NCI-H2196 (cell line): ENCODE measurements around the gene CUTA.

ENCODE experiments used
- DNase-seq: peaks from one replicate; lab custom pipeline; 2025; ENCODE audit not compliant: unreplicated experiment; lab: John Stamatoyannopoulos, UW

The CUTA gene

GRCh38 chr6:33417903-33418689 is at the start of gene CUTA:
Gene CUTA (minus strand): TSS chr6:33418107. CDS start chr6:33418000, 107 bp downstream.
- peak; percentile 99 for DNase-seq

DNA sequence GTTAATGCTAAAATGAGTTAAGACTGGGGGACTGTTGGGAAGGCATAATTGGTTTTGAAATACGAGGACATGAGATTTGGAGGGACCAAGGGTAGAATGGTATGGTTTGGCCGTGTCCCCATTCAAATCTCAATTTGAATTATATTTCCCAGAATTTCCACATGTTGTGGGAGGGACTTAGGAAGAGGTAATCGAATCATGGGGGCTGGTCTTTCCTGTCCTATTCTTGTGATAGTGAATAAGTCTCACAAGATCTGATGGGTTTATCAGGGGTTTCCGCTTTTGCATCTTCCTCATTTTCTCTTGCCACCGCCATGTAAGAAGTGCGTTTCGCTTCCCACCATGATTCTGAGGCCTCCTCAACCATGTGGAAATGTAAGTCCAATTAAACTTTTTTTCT is 49.2 kb upstream of the CUTA start:
- DNase-seq = no peak

GRCh38 chr6:33466075-33466735 is 48.3 kb upstream of the CUTA start:
- DNase-seq = no peak

- no peak for DNase-seq
Measured at GRCh38 chr6:33459226-33459625, 41.3 kb upstream of the CUTA start.

DNA sequence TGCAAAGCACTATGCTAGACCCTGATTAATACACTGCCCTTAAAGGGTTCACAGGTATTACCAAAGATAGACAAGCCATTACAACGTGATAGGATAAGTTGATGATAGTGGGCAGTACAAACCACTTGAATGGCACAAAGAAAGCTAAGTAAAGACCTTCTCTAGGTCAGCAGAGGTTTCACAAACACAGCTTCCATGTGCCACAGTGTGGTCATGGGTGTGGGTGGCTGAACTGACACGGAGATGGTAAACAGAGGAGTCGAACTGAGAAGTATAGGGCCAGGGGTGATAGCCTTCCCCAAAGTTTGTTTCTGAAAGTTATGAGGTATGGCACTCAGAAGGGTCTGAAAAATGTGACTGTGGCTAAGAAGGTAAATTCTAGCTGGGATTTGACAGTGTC is 40.8 kb upstream of the CUTA start:
- no peak for DNase-seq

- no peak for DNase-seq
Measured at GRCh38 chr6:33456156-33456555, 38.2 kb upstream of the CUTA start.

GRCh38 chr6:33455051-33455450 is 37.1 kb upstream of the CUTA start:
- no peak for DNase-seq

GRCh38 chr6:33454009-33454946 is 36.4 kb upstream of the CUTA start, which contains the start of gene ZBTB9:
Gene ZBTB9 (plus strand): TSS chr6:33454576. CDS start chr6:33455101, 525 bp downstream.
- DNase-seq = peak; percentile 97

DNA sequence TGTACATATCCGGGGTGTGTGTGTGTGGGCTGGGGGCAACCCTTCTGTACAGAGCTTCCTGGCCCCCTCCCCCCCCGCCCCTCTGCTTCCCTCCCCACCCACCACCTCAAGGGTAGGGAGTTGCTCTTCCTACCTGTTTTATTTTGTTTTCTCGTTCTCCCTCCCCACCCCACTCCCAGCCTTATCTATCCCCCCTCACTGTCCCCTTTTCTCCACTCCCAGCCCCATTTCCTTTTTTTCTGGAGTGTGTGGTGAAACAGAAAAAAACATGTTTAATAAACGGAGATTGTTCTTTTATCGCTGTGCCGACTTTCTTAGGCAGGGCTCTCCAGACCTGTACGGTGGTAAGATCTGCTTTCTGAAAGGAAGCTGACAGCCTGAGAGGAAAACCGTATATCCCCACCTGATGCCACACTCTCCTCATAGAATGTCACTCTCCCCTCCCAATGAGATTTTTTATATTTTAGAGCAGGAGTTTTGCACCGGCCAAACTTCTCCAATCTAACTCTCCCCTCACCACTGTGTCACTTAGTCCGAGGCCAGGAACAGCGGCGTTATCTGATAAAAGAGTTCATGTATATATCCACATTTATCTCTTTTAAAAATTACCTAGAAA is 35.6 kb upstream of the CUTA start:
- DNase-seq = no peak

DNA sequence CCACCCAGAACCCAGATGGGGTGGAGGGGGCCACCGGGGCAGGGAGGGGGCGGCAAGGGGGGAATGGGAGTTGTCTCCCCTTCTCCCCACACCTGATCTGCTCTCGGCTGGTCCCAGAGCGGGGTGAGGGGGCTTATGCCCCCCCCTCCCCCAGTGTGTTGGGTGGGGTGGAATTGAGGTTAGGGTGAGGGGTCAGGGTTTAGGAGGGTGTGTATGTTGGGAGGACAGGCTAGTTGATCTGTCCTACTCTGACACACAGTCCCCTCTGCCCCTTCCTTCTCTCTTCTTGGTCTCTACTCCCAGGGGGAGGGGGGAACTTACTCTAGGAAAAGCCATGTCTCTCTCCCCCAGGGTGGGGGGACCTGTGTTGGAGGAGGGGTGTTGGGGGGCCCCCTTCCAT is 34.6 kb upstream of the CUTA start:
- no peak for DNase-seq

- no peak for DNase-seq
Measured at GRCh38 chr6:33451606-33452005, 33.7 kb upstream of the CUTA start.

DNA sequence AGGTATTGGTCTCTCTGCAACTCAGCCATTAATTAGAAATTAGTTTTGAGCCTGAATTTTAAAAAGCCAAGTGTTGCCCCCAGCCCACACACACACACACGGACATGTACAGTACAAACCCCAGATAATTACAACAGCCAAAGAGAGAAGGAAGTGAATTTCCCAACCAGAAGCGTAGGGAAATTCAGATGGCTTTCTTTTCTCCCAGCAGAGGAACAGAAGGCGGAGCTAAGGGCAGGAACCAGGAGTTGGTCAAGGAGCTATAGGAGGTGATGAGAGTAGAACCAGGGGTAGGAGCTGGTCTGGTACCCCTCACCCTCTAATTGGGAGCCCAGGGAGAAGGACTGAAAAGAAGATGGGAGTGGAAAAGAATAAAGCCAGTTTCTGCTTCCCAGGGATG is 32.5 kb upstream of the CUTA start:
- DNase-seq = no peak

- no peak for DNase-seq
Measured at GRCh38 chr6:33446356-33446755, 28.4 kb upstream of the CUTA start.

- no peak for DNase-seq
Measured at GRCh38 chr6:33445119-33445603, 27.3 kb upstream of the CUTA start.

DNA sequence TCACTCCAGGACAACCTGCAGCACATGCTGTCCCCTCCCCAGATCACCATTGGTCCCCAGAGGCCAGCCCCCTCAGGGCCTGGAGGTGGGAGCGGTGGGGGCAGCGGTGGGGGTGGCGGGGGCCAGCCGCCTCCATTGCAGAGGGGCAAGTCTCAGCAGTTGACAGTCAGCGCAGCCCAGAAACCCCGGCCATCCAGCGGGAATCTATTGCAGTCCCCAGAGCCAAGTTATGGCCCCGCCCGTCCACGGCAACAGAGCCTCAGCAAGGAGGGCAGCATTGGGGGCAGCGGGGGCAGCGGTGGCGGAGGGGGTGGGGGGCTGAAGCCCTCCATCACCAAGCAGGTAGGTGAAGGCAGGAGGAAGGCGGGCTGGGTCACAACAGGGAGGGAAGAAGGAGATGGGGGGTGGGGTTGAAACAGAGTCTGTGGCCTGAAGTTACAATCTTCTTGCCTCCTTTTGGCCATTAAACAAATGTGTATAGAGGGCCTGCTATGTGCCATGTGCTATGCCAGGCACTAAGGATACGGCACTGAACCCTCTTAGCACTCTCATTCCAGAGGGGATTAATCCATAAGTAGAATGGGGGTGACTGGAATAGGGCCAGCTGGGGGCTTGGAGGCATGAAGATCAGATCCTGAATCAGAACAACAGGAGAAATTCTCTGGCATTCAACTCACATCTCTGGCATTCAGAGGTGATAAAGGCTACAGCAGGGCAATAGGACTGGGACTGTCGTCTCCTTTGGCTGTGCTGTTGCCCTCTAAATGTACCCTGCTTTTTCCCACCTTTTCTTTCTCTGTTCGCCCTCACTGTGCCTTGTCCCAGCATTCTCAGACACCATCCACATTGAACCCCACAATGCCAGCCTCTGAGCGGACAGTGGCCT is 26.0 kb upstream of the CUTA start:
- DNase-seq = no peak

GRCh38 chr6:33443025-33443424 is 25.1 kb upstream of the CUTA start:
- no peak for DNase-seq

DNA sequence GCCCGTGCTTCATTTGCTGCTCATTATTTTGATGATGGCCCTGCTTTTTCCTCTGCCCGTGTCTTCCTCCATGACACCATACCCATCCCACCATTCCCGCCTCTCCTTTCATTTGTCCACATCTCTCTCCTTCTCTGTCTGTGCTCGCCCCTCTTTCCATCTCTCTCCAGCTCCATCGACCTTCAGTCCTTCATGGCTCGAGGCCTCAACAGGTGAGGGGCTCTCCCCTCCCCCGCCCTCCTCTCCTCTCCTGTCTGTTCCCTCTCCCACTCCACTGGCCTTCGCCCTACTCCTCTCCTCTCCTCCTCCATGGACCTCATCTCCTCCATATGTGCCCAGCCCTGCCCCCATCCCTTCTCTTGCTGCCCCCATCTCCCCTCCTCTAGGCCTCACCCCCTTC is 24.4 kb upstream of the CUTA start:
- DNase-seq = no peak

- no peak for DNase-seq
Measured at GRCh38 chr6:33441457-33441856, 23.6 kb upstream of the CUTA start.

GRCh38 chr6:33440649-33441309 is 22.9 kb upstream of the CUTA start:
- DNase-seq = no peak
